ENCODE results near the gene PBXIP1. TPM values are rescaled to one million over a fixed set of nuclear protein-coding genes. Genes with fewer than 3 reads are reported as not detected.
A peak's percentile ranks its signal among the peaks of the same experiment; 100 is the strongest.

The PBXIP1 gene
- total and polyA plus RNA-seq, 2 of the 13 experiments (the other 11 are each of a cell fraction or from before 2014, with no cell fraction given): 16.3 to 31.9 TPM

DNA sequence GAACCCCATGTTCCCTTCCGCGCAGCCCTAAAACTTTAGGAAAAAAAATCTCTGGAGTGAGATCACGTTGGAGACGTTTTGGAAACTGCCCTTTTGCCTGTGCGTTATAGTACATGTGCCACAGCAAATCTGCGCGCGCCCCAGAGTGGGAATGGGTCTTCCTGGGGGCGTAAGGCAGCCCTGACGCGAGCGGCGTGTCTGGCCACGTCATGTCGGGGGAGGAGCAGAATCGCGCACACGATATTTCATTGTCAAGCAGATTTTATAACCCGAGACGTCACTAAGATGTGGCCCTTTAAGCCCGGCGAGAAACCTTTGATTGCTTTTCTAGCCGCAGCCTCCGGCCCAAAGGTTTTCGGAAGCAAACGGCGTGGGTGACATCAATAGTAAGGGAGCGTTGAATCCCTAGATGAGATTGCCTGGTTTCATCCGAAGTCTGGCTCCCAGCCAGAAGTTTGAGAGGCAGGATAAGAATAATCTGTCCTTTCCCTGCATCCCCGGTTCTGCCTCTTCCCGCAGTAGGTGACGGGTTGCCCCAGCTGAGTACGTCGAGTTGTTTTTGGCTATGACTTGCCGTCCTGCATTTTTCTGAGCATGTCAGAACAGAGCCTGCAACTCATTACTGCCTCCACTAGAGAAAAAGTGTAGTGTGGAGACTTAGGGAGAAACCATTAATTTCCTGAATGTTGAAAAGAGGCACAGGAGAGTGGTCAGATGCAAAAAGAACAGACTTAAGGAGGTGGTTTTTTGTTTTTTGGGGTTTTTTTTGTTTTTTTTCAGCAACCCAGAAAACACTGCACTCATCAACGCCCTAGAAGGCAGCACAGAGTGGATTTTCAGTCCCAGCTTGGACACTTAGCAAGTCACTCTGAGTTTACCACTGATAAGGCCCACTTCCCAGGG, 18.6 kb downstream of the PBXIP1 start (continued):
- TF ChIP-seq, protein P1, sequence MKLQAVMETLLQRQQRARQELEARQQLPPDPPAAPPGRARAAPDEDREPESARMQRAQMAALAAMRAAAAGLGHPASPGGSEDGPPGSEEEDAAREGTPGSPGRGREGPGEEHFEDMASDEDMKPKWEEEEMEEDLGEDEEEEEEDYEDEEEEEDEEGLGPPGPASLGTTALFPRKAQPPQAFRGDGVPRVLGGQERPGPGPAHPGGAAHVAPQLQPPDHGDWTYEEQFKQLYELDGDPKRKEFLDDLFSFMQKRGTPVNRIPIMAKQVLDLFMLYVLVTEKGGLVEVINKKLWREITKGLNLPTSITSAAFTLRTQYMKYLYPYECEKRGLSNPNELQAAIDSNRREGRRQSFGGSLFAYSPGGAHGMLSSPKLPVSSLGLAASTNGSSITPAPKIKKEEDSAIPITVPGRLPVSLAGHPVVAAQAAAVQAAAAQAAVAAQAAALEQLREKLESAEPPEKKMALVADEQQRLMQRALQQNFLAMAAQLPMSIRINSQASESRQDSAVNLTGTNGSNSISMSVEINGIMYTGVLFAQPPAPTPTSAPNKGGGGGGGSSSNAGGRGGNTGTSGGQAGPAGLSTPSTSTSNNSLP (IDR thresholded peaks at IDR 0.05; ENCODE audit: low read depth, low read length): peak; percentile 72; the same call in 1 of the 2 replicates
- no peak for TF ChIP-seq ZNF251 (CRISPR knock-in tag; IDR thresholded peaks at IDR 0.05)
- no peak for TF ChIP-seq HMGA1 (CRISPR knock-in tag; conservative IDR thresholded peaks at IDR 0.05)
- no peak for TF ChIP-seq HOXA9 (CRISPR knock-in tag; IDR thresholded peaks at IDR 0.05; ENCODE audit: borderline replicate concordance)
- no peak for TF ChIP-seq HES4 (CRISPR knock-in tag; IDR thresholded peaks at IDR 0.05; ENCODE audit: borderline replicate concordance)
- TF ChIP-seq TGIF2 (CRISPR knock-in tag; IDR thresholded peaks at IDR 0.05): peak; percentile 59; the same call in 1 of the 2 replicates
- TF ChIP-seq SETDB1 (CRISPR knock-in tag; IDR thresholded peaks at IDR 0.05; ENCODE audit: borderline replicate concordance): no peak
- TF ChIP-seq, protein P2, sequence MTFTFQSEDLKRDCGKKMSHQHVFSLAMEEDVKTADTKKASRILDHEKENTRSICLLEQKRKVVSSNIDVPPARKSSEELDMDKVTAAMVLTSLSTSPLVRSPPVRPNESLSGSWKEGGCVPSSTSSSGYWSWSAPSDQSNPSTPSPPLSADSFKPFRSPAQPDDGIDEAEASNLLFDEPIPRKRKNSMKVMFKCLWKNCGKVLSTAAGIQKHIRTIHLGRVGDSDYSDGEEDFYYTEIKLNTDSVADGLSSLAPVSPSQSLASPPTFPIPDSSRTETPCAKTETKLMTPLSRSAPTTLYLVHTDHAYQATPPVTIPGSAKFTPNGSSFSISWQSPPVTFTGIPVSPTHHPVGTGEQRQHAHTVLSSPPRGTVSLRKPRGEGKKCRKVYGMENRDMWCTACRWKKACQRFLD (CRISPR knock-in tag; IDR thresholded peaks at IDR 0.05; ENCODE audit: borderline replicate concordance): no peak
- TF ChIP-seq ZNF329 (CRISPR knock-in tag; IDR thresholded peaks at IDR 0.05; ENCODE audit: low read depth): no peak
- TF ChIP-seq ELF4 (CRISPR knock-in tag; IDR thresholded peaks at IDR 0.05; ENCODE audit: borderline replicate concordance): no peak
- no peak for TF ChIP-seq FIP1L1 (IDR thresholded peaks at IDR 0.05; ENCODE audit: borderline replicate concordance, insufficient read depth, low read depth, low read length)
- TF ChIP-seq, protein P3, sequence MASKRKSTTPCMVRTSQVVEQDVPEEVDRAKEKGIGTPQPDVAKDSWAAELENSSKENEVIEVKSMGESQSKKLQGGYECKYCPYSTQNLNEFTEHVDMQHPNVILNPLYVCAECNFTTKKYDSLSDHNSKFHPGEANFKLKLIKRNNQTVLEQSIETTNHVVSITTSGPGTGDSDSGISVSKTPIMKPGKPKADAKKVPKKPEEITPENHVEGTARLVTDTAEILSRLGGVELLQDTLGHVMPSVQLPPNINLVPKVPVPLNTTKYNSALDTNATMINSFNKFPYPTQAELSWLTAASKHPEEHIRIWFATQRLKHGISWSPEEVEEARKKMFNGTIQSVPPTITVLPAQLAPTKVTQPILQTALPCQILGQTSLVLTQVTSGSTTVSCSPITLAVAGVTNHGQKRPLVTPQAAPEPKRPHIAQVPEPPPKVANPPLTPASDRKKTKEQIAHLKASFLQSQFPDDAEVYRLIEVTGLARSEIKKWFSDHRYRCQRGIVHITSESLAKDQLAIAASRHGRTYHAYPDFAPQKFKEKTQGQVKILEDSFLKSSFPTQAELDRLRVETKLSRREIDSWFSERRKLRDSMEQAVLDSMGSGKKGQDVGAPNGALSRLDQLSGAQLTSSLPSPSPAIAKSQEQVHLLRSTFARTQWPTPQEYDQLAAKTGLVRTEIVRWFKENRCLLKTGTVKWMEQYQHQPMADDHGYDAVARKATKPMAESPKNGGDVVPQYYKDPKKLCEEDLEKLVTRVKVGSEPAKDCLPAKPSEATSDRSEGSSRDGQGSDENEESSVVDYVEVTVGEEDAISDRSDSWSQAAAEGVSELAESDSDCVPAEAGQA (IDR thresholded peaks at IDR 0.05; ENCODE audit: low read depth): peak; percentile 81
- TF ChIP-seq, protein P3 (CRISPR knock-in tag; IDR thresholded peaks at IDR 0.05; ENCODE audit: borderline replicate concordance): no peak
- peak; percentile 55; the same call in 1 of the 2 replicates for TF ChIP-seq PCBP1 (IDR thresholded peaks at IDR 0.05; ENCODE audit: borderline replicate concordance, low read depth, low read length)
- no peak for TF ChIP-seq ISL2 (CRISPR knock-in tag; IDR thresholded peaks at IDR 0.05)
- no peak; the same call in 1 of the 2 replicates for TF ChIP-seq ZNF703 (CRISPR knock-in tag; IDR thresholded peaks at IDR 0.05; ENCODE audit: borderline replicate concordance)
- TF ChIP-seq SAP130 (CRISPR knock-in tag; IDR thresholded peaks at IDR 0.05; ENCODE audit: low read depth): 0 out of 2 replicates have a peak, but pooled peaks have one; percentile 17
- TF ChIP-seq SIX4 (CRISPR knock-in tag; IDR thresholded peaks at IDR 0.05): no peak
